Adrenal gland (tissue), 12 donors: ENCODE measurements around the gene TMEM63B. TPM values are rescaled to one million over a fixed set of nuclear protein-coding genes. Genes with fewer than 3 reads are reported as not detected.

ENCODE experiments used
- DNase-seq, 7 donors: peaks; one replicate each; pipeline ENCODE4 v3.0.0-alpha.2; 2019 to 2020
- H3K27ac ChIP-seq, 5 donors: fragments of 200-600 bp; sonication (generic) in 4 of 5; 1 replicate in 3 of 5; 2 replicates in 2 of 5; pipeline versions ENCODE4 v1.5.1 to v1.8.0; 2016 to 2020; ENCODE audit warnings: mild to moderate bottlenecking in 1 of 5
- H3K27me3 ChIP-seq: fragments of 200-600 bp; 2 replicates; pipeline ENCODE4 v1.8.0; 2021
- H3K36me3 ChIP-seq, 2 donors: fragments of 200-600 bp; replicated peaks in 1 of 2; 1 replicate in 1 of 2; 2 replicates in 1 of 2; pipeline versions ENCODE4 v1.5.1 to v1.8.0; 2018 to 2022
- H3K4me1 ChIP-seq, 2 donors: fragments of 200-600 bp; replicated peaks in 1 of 2; 1 replicate in 1 of 2; 2 replicates in 1 of 2; pipeline versions ENCODE4 v1.5.1 to v1.8.0; 2018 to 2021
- H3K4me3 ChIP-seq, 4 donors: fragments of 200-600 bp; sonication (generic) in 3 of 4; one replicate each; pipeline ENCODE4 v1.5.1; 2016 to 2018
- H3K9me3 ChIP-seq, 3 donors: fragments of 200-600 bp; sonication (generic) in 1 of 3; replicated peaks in 1 of 3; 1 replicate in 2 of 3; 2 replicates in 1 of 3; pipeline versions ENCODE4 v1.5.1 to v1.8.0; 2016 to 2021
- CTCF ChIP-seq, 6 experiments: fragments of 450-650 bp in 4 of 6; fragments of 200-600 bp in 2 of 6; sonication (generic) in 1 of 6; IDR thresholded peaks; 1 replicate in 5 of 6; 2 replicates in 1 of 6; pipeline versions ENCODE4 v1.5.1 to v1.8.0; 2016 to 2021; ENCODE audit warnings: antibody characterized with exemption in 6 of 6, mild to moderate bottlenecking in 2 of 6, moderate library complexity in 1 of 6
- POLR2A ChIP-seq, 2 donors: fragments of 450-650 bp; IDR thresholded peaks; one replicate each; pipeline ENCODE4 v1.6.1; 2017; ENCODE audit warnings: antibody characterized with exemption in 2 of 2, mild to moderate bottlenecking in 2 of 2, moderate library complexity in 1 of 2
- WGBS, 4 donors: extraction: QIAGEN DNeasy Blood & Tissue Kit in 2 of 4; methylation state at CpG; one replicate each; pipeline versions ENCODE4 v1.1.5 to v1.1.7; 2013 to 2017; 5-methylcytosine and 5-hydroxymethylcytosine counted together
- intact Hi-C, 2 donors: fragments of 100-400 bp; cut with DNase I; formaldehyde crosslinking; loops; one replicate each; pipeline versions ENCODE4 v1.14.1 to v1.15.0; 2022 to 2023
- polyA plus RNA-seq, 3 donors: library from polyadenylated mRNA; stranded (reverse); fragments of 200-250 nt in 2 of 3; fragments of 350-450 nt in 1 of 3; fragmentation: Illumina TruSeq in 1 of 3; extraction: RNeasy Lipid Tissue Mini Kit (QIAGEN cat#74804) in 1 of 3; gene quantifications; one replicate each; pipeline ENCODE4 v1.2.3, GENCODE V29; 2013 to 2014
- total RNA-seq, 9 donors: library from RNA; depleted of rRNA in 4 of 9; stranded (reverse); fragments of >200 nt in 4 of 9; fragments of 120-200 nt in 1 of 9; fragmentation: NEBNext Ultra II Directional in 1 of 9; extraction: Animal tissue kit (Norgen Biotek cat#: 25700) in 1 of 9; gene quantifications; one replicate each; pipeline versions ENCODE4 v1.1.0 to v1.2.4, GENCODE V29; 2013 to 2023
- donor health status: healthy with polysubstance abuse.
- donor health status: Bipolar disorder and iron deficiency.
- donor health status: DM: yes; HTN: yes; CAD: no.
- donor health status: DM: no; HTN: no; CAD: no.
- donor health status: DM: no; HTN: no; CAD: no.
- donor health status: DM: yes; HTN: yes; CAD: no.

The TMEM63B gene
- total and polyA plus RNA-seq, 12 donors, result 18.1 to 51.7 (median 36.4) TPM

- Histone ChIP-seq H3K9me3 (no peaks in the 10 kb centered on the region), H3K4me3 (no peak overlapping the region), H3K4me1 (peaks cover 0 to 5% of the 10 kb centered on the region in 2 donors), H3K27me3 (no peaks in the 10 kb centered on the region), H3K27ac (no peak overlapping the region), H3K36me3 (no peaks in the 10 kb centered on the region)
- WGBS, 4 donors, result 77 to 88% (median 79%) methylated on average over 8 to 11 of the region's 11 CpGs
- DNase-seq, result no peak
- intact Hi-C loops, result loop anchor here in 1 of 2 donors (10.0 kb wide), 1 partner anchor 178 kb away; no protein-coding TSS in a partner anchor
- TF ChIP-seq POLR2A (IDR thresholded peaks at IDR 0.05) (no peak), CTCF (IDR thresholded peaks at IDR 0.05) (no peak)
Measured at GRCh38 chr6:44157152-44157521, 29.8 kb downstream of the TMEM63B start.

DNA sequence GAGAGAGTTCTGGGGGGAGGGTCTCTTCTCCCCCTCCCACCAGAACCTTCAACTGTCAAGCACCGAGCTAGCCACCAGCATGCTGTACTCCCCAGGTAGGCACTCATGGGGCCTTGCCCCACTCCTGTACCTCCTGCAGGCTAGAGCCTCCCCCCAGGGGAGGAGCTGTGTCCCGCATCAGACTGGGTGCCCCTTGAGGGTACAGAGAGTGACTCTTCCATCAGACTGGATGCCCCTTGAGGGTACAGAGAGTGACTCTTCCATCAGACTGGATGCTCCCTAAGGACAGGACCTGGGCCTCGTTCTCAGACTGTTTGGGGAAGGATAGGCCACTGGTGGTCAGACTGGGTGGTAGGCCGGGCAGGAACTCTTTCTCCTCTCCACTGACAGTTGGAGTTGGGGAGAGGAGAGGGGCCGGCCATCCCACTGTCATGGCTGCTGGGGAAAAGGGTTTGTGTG, 31.4 kb downstream of the TMEM63B start, which contains the start of gene CAPN11:
Gene CAPN11 (plus strand): TSS at position 51 of the 459 bp plus-strand sequence. CDS start 29 bp downstream, at position 80.
- TF ChIP-seq CTCF (IDR thresholded peaks at IDR 0.05) (no peak), POLR2A (IDR thresholded peaks at IDR 0.05) (no peak)
- no peak for DNase-seq
- H3K36me3 ChIP-seq, result no peaks in the 10 kb centered on the region
- no peak within 1 kb of the TSS for H3K4me3 ChIP-seq
- no peaks in the 10 kb centered on the region for H3K27me3 ChIP-seq
- H3K4me1 ChIP-seq, result peaks cover 0 to 5% of the 10 kb centered on the region in 2 donors
- no peaks in the 10 kb centered on the region for H3K9me3 ChIP-seq
- 75 to 100% (median 88%) methylated on average over 1 to 5 of the region's 5 CpGs for WGBS, 4 donors
- H3K27ac ChIP-seq, result no peak within 1 kb of the TSS
- intact Hi-C loops, result loop anchor here in 1 of 2 donors (10.0 kb wide), 1 partner anchor 176 kb away; no protein-coding TSS in a partner anchor

- H3K27me3 ChIP-seq, result no peaks in the 10 kb centered on the region
- WGBS, 4 donors, result 52 to 61% (median 60%) methylated on average over 8 of the region's 8 CpGs
- no peaks in the 10 kb centered on the region for H3K9me3 ChIP-seq
- H3K36me3 ChIP-seq, result no peaks in the 10 kb centered on the region
- DNase-seq, result peak in 6 of 7 donors; percentile 59 to 79 (median 68)
- no peak overlapping the region for H3K27ac ChIP-seq
- H3K4me1 ChIP-seq, result peaks cover 0 to 5% of the 10 kb centered on the region in 2 donors
- H3K4me3 ChIP-seq, result no peak overlapping the region
- intact Hi-C loops, result no loop called here
- no peak for TF ChIP-seq POLR2A (IDR thresholded peaks at IDR 0.05)
- no peak for TF ChIP-seq CTCF (IDR thresholded peaks at IDR 0.05)
Measured at GRCh38 chr6:44161997-44162338, 34.6 kb downstream of the TMEM63B start.

DNA sequence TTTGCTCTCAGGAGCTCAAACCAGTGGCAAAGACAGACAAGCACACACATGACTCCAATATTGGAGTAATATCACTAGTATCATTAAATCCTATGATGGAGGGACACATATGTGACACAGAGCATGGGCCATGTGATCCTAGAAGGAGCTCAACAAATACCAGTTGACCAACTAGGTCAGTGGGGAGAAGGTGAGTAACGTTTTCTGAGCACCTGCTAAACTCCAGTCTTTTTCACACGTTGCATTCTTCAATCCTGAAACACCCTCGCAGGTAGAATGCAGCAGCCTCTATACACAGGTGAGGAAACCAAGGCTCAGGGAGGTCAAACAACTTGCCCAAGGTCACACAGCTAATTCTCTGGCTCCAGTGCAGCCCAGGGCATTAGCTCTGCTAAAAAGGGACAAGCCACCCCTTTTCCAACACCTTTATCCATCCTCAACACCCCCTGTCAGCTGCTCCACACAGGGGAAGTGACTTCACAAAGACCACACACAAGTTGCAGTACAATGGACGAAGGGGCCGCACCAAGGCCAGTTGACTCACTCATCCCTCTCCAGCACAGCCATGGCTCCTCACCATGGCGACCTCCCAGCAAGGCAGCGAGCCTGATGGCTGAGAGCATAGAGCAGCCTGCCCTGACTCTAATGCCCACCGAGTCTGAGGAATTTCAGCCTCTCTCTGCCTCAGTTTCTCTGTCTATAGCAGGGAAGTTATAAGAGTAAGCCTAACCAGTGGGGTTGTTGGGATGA, 35.7 kb downstream of the TMEM63B start:
- Histone ChIP-seq H3K27me3 (no peaks in the 10 kb centered on the region), H3K4me1 (peaks cover 0 to 5% of the 10 kb centered on the region in 2 donors), H3K4me3 (no peak overlapping the region), H3K36me3 (no peaks in the 10 kb centered on the region), H3K27ac (no peak overlapping the region), H3K9me3 (no peaks in the 10 kb centered on the region)
- TF ChIP-seq CTCF (IDR thresholded peaks at IDR 0.05), result no peak
- no peak for TF ChIP-seq POLR2A (IDR thresholded peaks at IDR 0.05)
- WGBS, 4 donors, result 56 to 72% (median 59%) methylated on average over 8 of the region's 8 CpGs
- peak in 5 of 7 donors; percentile 40 to 60 (median 51) for DNase-seq
- intact Hi-C loops, result no loop called here
